CD14-positive monocyte (primary cell): ENCODE results near the gene LEMD1. TPM values are rescaled to one million over a fixed set of nuclear protein-coding genes. Genes with fewer than 3 reads are reported as not detected.

Experiments
- DNase-seq, 3 donors: peaks; one replicate each; pipeline ENCODE4 v3.0.0-alpha.2; 2011 to 2022
- H2AFZ ChIP-seq: 2 replicates; pipeline ENCODE4 v1.6.0; 2012; ENCODE audit warnings: mild to moderate bottlenecking, low read depth, low read length, inconsistent platforms; ENCODE audit not compliant: insufficient read depth, poor library complexity, severe bottlenecking
- H3K27ac ChIP-seq, 2 donors: 1 replicate in 1 of 2; 2 replicates in 1 of 2; pipeline ENCODE4 v1.5.1; 2012 to 2013; ENCODE audit warnings: low read length in 2 of 2, control low read depth in 1 of 2, inconsistent platforms in 1 of 2, low read depth in 1 of 2, mild to moderate bottlenecking in 1 of 2
- H3K27me3 ChIP-seq, 2 donors: one replicate each; pipeline versions ENCODE4 v1.6.0 to v1.6.1; 2011 to 2013; ENCODE audit warnings: low read length in 2 of 2; ENCODE audit not compliant: control insufficient read depth in 2 of 2, insufficient read depth in 2 of 2
- H3K36me3 ChIP-seq, 2 donors: replicated peaks in 1 of 2; 1 replicate in 1 of 2; 2 replicates in 1 of 2; pipeline versions ENCODE4 v1.5.1 to v1.6.1; 2012 to 2013; ENCODE audit warnings: low read length in 2 of 2, control low read depth in 1 of 2, inconsistent platforms in 1 of 2, mild to moderate bottlenecking in 1 of 2; ENCODE audit not compliant: insufficient read depth in 2 of 2, control insufficient read depth in 1 of 2
- H3K4me1 ChIP-seq, 2 donors: 1 replicate in 1 of 2; 2 replicates in 1 of 2; pipeline versions ENCODE4 v1.5.1 to v1.6.1; 2012 to 2013; ENCODE audit warnings: low read length in 2 of 2, control low read depth in 1 of 2, inconsistent platforms in 1 of 2, mild to moderate bottlenecking in 1 of 2, moderate library complexity in 1 of 2; ENCODE audit not compliant: insufficient read depth in 2 of 2, control insufficient read depth in 1 of 2
- H3K4me2 ChIP-seq: replicated peaks from 2 replicates; pipeline ENCODE3; 2012; ENCODE audit warnings: low read length, moderate library complexity, mild to moderate bottlenecking; ENCODE audit not compliant: poor library complexity, severe bottlenecking; ENCODE audit errors: extremely low read depth
- H3K4me3 ChIP-seq, 3 experiments: fragments of 200-600 bp in 1 of 3; sonication (generic) in 1 of 3; replicated peaks in 1 of 3; 1 replicate in 2 of 3; 2 replicates in 1 of 3; pipeline ENCODE4 v1.5.1; 2011 to 2013; ENCODE audit warnings: low read length in 3 of 3, mild to moderate bottlenecking in 3 of 3, control low read depth in 2 of 3, low read depth in 2 of 3, inconsistent platforms in 1 of 3, moderate library complexity in 1 of 3
- H3K79me2 ChIP-seq: 2 replicates; pipeline ENCODE4 v1.6.0; 2012; ENCODE audit warnings: mild to moderate bottlenecking, control low read depth, inconsistent platforms, low read length, moderate library complexity; ENCODE audit not compliant: insufficient read depth
- H3K9ac ChIP-seq: 2 replicates; pipeline ENCODE4 v1.6.0; 2017; ENCODE audit warnings: low read length, mild to moderate bottlenecking; ENCODE audit not compliant: insufficient read depth, poor library complexity, severe bottlenecking
- H3K9me3 ChIP-seq, 2 donors: replicated peaks in 1 of 2; 1 replicate in 1 of 2; 2 replicates in 1 of 2; pipeline versions ENCODE4 v1.5.1 to v1.6.1; 2012 to 2013; ENCODE audit warnings: low read length in 2 of 2, control low read depth in 1 of 2; ENCODE audit not compliant: control insufficient read depth in 1 of 2, insufficient read depth in 1 of 2
- H4K20me1 ChIP-seq: 2 replicates; pipeline ENCODE4 v1.6.0; 2012; ENCODE audit warnings: mild to moderate bottlenecking, low read length, control low read depth, moderate library complexity; ENCODE audit not compliant: insufficient read depth
- H3K27ac Mint-ChIP-seq, 7 donors: one replicate each; pipeline ENCODE4 v1.8.0; 2020; ENCODE audit warnings: mild to moderate bottlenecking in 7 of 7, mixed read lengths in 7 of 7, moderate library complexity in 6 of 7, inconsistent platforms in 2 of 7
- H3K27me3 Mint-ChIP-seq, 3 donors: one replicate each; pipeline ENCODE4 v1.8.0; 2021 to 2022; ENCODE audit warnings: low read depth in 3 of 3, mild to moderate bottlenecking in 3 of 3, mixed read lengths in 3 of 3, moderate library complexity in 3 of 3, inconsistent platforms in 1 of 3
- H3K36me3 Mint-ChIP-seq, 2 donors: one replicate each; pipeline ENCODE4 v1.8.0; 2020; ENCODE audit warnings: mixed read lengths in 2 of 2, inconsistent platforms in 1 of 2, mild to moderate bottlenecking in 1 of 2
- H3K4me1 Mint-ChIP-seq: one replicate; pipeline ENCODE4 v1.8.0; 2020; ENCODE audit warnings: mild to moderate bottlenecking, mixed read lengths
- H3K4me3 Mint-ChIP-seq, 2 donors: one replicate each; pipeline ENCODE4 v1.8.0; 2020; ENCODE audit warnings: mild to moderate bottlenecking in 2 of 2, mixed read lengths in 2 of 2, moderate library complexity in 1 of 2
- H3K9me3 Mint-ChIP-seq, 7 donors: one replicate each; pipeline ENCODE4 v1.8.0; 2020 to 2022; ENCODE audit warnings: mixed read lengths in 7 of 7, mild to moderate bottlenecking in 6 of 7, moderate library complexity in 6 of 7, inconsistent platforms in 2 of 7
- WGBS: methylation state at CpG from one replicate; pipeline ENCODE4 v1.1.5; 2013; ENCODE audit warnings: missing lambda C conversion rate; ENCODE audit not compliant: insufficient coverage; 5-methylcytosine and 5-hydroxymethylcytosine counted together
- intact Hi-C, 2 donors: fragments of 100-400 bp; cut with micrococcal nuclease; formaldehyde crosslinking; loops; one replicate each; pipeline versions ENCODE4 v1.15.0 to v1.15.1; 2023
- polyA plus RNA-seq, 3 donors: library from polyadenylated mRNA; depleted of rRNA in 1 of 3; unstranded in 2 of 3; stranded (reverse) in 1 of 3; fragments of 300-500 nt in 2 of 3; fragments of >200 nt in 1 of 3; fragmentation: Illumina TruSeq in 2 of 3; gene quantifications; 1 replicate in 2 of 3; 2 replicates in 1 of 3; pipeline ENCODE4 v1.2.3, GENCODE V29; 2012 to 2021
- TF ChIP-seq, protein P1 (sequence below): fragments of 200-600 bp; IDR thresholded peaks from one replicate; pipeline ENCODE4 v1.8.0; 2022; ENCODE audit warnings: antibody characterized with exemption, mild to moderate bottlenecking

Gene LEMD1
- polyA plus RNA-seq, 3 donors, result not detected

DNA sequence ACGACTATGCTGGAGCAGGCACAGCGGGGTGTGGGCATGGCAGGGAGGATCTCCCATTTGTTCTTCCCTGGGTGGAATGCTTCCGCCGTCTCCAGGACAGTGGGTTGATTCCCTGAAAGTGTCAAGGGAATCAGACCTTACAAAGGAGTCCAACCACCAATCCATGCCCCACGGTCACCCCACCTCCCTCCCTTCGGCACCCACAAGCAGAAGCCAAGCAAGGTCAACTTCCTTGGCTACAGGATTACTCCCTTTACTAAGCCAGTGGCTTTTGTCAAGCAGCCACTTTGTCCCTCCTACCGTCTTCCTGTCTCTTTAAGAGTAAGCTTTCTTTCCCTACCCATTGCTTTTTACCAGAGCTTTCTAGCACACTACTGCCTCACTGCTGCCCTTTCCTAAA, 84.4 kb downstream of the LEMD1 start:
- Mint-ChIP-seq H3K4me3 (no peak overlapping the region), H3K27me3 (peaks cover 15 to 34% (median 18%) of the 10 kb centered on the region in 3 donors), H3K9me3 (peaks cover 0 to 3% (median 0%) of the 10 kb centered on the region in 7 donors), H3K27ac (no peak overlapping the region), H3K4me1 (no peaks in the 10 kb centered on the region), H3K36me3 (peaks cover 0 to under 1% of the 10 kb centered on the region in 2 donors)
- Histone ChIP-seq H4K20me1 (no peaks in the 10 kb centered on the region), H3K4me2 (no peak overlapping the region), H3K9ac (no peak overlapping the region), H3K4me1 (no peaks in the 10 kb centered on the region), H3K9me3 (no peaks in the 10 kb centered on the region), H3K36me3 (no peaks in the 10 kb centered on the region), H3K79me2 (no peaks in the 10 kb centered on the region), H3K27me3 (peaks cover 7% of the 10 kb centered on the region in 2 donors), H2AFZ (no peak overlapping the region), H3K4me3 (no peak overlapping the region), H3K27ac (no peak overlapping the region)
- intact Hi-C loops, result loop anchor here in 1 of 2 donors (10.0 kb wide), 1 partner anchor 187 kb away; no protein-coding TSS in a partner anchor
- WGBS, result 90% methylated on average over 7 of the region's 7 CpGs
- TF ChIP-seq, protein P1, sequence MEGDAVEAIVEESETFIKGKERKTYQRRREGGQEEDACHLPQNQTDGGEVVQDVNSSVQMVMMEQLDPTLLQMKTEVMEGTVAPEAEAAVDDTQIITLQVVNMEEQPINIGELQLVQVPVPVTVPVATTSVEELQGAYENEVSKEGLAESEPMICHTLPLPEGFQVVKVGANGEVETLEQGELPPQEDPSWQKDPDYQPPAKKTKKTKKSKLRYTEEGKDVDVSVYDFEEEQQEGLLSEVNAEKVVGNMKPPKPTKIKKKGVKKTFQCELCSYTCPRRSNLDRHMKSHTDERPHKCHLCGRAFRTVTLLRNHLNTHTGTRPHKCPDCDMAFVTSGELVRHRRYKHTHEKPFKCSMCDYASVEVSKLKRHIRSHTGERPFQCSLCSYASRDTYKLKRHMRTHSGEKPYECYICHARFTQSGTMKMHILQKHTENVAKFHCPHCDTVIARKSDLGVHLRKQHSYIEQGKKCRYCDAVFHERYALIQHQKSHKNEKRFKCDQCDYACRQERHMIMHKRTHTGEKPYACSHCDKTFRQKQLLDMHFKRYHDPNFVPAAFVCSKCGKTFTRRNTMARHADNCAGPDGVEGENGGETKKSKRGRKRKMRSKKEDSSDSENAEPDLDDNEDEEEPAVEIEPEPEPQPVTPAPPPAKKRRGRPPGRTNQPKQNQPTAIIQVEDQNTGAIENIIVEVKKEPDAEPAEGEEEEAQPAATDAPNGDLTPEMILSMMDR, result no peak
- no peak for DNase-seq

DNA sequence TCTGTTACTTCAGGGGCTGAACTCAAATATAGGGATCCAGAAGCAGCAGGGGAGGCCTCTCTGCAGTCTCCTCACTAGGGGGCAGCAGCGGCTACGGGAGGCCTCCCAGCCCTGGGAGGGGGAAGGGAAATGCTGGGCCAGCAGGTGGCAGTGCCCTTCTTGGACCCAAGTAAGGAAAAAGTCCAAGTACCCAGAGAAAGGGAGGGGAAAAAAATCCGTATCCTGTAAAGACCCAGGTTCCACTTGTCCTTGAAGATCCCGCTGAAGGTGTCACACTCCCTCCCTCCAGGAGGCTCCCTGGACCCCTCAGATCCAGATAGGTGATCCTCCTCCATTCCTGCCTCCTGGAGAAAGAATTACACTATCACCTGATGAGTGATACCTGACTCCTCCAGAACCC, 86.2 kb downstream of the LEMD1 start:
- Histone ChIP-seq H4K20me1 (no peaks in the 10 kb centered on the region), H3K9me3 (no peaks in the 10 kb centered on the region), H3K9ac (no peak overlapping the region), H3K4me3 (no peak overlapping the region), H3K27ac (no peak overlapping the region), H3K79me2 (no peaks in the 10 kb centered on the region), H3K4me1 (no peaks in the 10 kb centered on the region), H3K36me3 (no peaks in the 10 kb centered on the region), H3K27me3 (no peaks in the 10 kb centered on the region), H3K4me2 (no peak overlapping the region), H2AFZ (no peak overlapping the region)
- H3K4me1 Mint-ChIP-seq, result no peaks in the 10 kb centered on the region
- peaks cover 7 to 22% (median 10%) of the 10 kb centered on the region in 3 donors for H3K27me3 Mint-ChIP-seq
- no peak overlapping the region for H3K27ac Mint-ChIP-seq
- TF ChIP-seq, protein P1, result peak; percentile 99
- intact Hi-C loops, result loop anchor here in 1 of 2 donors (10.0 kb wide), 1 partner anchor 189 kb away; no protein-coding TSS in a partner anchor
- no peak overlapping the region for H3K4me3 Mint-ChIP-seq
- peak; percentile 69 to 77 (median 74) for DNase-seq
- no peaks in the 10 kb centered on the region for H3K36me3 Mint-ChIP-seq
- no CpG with 5 or more reads among the region's 4 CpGs for WGBS
- no peaks in the 10 kb centered on the region for H3K9me3 Mint-ChIP-seq
